SKM-1 (cell line): ENCODE data around the gene TPO.

Experiments
- DNase-seq: peaks from one replicate; lab custom pipeline; 2025; ENCODE audit not compliant: unreplicated experiment; lab: John Stamatoyannopoulos, UW

TPO gene

GRCh38 chr2:1446301-1446700 is 33.0 kb downstream of the TPO start:
- DNase-seq: no peak

DNA sequence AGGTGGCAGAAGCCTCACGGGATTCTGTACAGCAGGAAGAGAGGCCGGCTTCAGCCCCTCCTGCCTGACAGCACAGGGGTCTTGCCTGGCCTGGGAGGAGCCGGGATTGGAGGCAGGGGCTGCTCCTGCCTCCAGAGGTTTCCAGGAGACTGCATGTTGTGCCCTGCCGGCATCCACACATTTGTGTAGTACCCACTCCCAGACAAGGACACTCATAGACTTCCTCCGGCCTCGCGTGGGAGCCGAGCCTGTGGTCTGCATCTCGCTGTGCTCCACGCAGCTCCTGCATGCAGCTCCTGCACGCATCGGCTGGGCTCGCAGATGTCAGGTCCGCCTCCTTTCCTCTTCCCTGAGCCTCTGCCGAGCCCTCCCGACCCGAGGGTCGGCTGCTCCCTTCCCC is 34.7 kb downstream of the TPO start:
- DNase-seq: no peak

GRCh38 chr2:1450915-1451314 is 37.7 kb downstream of the TPO start:
- no peak for DNase-seq

- no peak for DNase-seq
Observed at GRCh38 chr2:1451422-1451821, 38.2 kb downstream of the TPO start.

- no peak for DNase-seq
Observed at GRCh38 chr2:1453561-1453960, 40.3 kb downstream of the TPO start.

GRCh38 chr2:1454346-1454745 is 41.1 kb downstream of the TPO start:
- no peak for DNase-seq

- DNase-seq: no peak
Observed at GRCh38 chr2:1455466-1455865, 42.2 kb downstream of the TPO start.

DNA sequence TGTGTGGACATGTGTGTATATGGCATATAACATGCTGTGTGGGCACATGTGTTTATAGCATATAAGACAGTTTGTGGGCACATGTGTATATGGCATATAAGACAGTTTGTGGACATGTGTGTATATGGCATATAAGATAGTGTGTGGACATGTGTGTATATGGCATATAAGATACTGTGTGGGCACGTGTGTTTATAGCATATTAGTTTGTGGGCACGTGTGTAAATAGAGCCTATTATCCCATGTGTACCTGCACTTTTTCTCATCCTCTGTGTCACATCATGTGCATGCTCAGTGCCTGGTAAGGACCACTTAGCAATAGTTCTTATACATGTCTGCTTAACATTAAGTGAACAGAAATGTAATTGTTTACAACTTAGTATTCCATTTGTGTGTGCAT is 45.2 kb downstream of the TPO start:
- DNase-seq: no peak

- DNase-seq: no peak
Observed at GRCh38 chr2:1459727-1460126, 46.5 kb downstream of the TPO start.

DNA sequence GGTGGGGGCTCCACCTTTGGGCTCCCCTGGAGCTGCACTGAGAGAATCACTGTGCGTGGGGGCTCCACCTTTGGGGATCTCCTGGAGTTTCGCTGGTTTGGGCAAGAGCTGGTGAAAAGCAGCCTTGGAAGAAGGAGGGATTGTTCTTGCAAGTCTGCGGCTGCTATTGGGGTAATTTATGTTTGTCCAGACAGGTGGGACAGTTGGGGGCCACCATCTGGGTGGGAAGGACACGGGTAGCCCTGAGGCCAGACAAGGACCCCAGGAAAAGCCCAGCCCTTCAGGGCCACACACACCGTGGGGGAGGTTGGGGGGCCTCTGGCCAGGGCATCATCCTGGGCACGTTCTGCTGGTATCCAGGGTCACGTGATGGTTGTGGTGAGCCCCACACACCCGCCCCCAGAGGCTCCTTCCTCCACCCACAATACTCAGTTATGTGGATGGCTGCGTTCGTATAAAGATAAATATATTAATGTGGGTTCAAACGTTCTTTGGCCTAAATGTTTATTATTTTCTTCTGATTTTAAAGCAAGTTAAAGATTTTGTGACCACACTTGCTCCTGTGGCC is 47.7 kb downstream of the TPO start:
- DNase-seq: no peak

DNA sequence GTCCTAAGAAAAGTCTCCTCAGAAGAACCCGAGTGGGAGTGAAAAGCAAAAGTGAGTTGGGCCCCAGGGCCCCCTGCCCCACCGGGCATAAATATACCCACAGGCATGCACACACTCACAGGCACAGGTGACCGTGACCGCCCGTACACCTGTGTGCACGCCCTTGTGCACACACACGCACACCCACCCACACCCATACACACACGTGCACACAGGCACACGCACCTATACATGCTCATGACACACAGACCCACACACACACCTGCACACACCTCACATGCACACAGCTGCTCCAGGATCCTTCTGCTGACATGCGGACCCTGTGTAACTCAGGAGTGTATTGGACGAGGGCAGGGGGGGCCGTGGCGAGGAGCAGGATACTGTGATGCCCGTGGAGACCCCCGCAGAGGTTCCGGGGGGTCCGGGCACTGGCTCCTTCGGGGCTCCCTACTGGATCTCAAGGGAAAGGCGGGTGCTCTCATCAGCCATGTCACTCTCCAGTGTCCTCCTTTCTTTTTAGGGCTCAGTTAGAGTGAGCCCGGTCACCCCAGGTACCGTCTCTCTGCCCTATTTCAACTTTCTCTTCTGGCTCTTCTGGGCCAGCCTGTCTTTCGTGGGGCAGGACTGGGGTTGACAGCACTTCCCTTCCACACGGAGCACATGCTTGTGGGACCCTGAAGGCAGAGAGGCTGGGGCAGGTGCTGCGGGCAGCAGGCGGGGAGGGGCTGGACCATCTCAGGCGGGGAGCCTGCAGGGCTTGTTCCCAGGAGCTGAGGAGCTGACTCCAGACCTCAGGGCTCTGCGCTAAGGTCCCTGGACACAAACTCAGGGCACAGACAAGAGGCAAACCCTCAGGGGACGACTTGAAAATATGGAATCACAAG is 48.5 kb downstream of the TPO start:
- DNase-seq: no peak

GRCh38 chr2:1462994-1463393 is 49.7 kb downstream of the TPO start:
- DNase-seq: no peak

DNA sequence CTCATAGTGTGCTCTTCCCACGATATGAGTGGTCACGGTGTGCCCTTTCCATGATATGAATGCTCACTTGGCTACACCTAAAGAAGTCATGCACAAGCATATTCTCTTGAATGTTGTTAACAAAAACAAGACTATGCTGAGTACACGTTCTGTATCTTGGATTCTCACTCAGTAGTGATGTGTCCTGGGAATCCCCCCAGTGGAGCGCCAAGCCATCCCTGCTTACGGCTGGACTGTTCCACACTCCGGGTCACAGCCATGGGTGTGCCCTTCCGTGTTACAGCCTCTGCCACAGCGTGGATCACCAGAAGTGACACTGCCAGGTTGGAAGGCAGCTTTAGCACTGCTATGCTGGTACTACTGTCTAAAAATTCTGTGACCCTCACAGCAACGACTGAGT is 59.1 kb downstream of the TPO start:
- no peak for DNase-seq

DNA sequence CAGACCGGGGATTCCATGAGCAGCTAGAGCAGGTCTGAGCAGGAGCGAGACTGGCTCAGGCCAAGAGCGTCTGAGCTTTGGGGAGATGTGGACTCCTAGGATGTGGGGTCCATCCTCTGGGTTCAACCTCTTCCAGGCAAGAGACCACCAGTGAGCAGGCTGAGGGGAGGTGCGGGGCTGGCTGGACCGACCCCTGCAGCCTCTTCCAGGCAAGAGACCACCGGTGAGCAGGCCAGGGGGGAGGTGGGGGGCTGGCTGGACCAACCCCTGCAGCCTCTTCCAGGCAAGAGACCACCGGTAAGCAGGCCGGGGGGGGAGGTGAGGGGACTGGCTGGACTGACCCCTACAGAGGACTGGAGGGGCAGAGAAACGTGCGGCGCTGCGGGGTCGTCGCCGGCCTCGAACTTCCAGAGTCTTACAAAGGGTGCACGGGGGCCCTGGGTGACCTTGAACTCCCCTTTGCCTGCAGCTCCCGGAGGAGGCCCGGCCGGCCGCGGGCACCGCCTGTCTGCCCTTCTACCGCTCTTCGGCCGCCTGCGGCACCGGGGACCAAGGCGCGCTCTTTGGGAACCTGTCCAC is 63.4 kb downstream of the TPO start:
- no peak for DNase-seq

- no peak for DNase-seq
Observed at GRCh38 chr2:1477196-1478040, 64.2 kb downstream of the TPO start.

DNA sequence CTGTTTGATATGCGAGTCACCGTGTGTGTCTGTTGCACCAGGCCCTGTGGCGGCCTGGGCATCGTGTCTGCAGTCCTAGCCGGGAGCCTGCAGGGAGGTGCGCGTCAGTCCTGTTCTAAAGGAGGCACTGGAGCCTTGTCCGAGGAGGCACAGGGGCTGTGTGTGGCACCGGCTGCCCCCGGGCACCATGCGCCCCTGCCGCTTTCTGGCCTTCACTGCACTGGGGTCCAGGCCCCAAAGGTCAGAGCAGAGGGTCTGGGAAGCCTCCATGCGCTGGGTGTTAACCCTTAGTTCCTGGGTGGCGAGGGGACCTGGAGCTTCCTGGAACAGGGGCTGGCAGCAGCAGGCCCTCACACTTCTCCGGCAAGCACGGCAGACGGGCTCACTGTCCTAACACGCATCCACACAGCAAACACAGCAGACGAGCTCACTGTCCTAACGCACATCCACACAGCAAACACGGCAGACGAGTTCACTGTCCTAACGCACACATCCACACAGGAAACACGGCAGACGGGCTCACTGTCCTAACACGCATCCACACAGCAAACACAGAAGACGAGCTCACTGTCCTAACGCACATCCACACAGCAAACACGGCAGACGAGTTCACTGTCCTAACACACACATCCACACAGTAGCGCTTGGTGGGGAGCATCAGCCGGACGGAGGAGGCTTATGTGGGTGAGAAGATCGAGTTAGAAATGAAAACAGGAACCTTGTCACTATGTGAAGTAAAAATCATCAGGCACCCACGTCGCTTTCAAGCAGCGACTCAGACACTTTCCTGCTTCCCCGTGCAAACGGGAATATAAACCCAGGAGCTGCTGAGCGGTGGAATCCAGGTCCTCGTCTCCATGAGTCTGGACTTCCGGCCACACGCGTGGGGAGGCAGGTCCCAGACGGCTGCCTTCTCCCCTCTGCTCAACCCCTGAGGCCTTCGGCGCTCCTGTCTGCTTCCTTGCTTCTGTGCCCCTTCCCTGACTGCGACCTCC is 65.3 kb downstream of the TPO start:
- no peak for DNase-seq

DNA sequence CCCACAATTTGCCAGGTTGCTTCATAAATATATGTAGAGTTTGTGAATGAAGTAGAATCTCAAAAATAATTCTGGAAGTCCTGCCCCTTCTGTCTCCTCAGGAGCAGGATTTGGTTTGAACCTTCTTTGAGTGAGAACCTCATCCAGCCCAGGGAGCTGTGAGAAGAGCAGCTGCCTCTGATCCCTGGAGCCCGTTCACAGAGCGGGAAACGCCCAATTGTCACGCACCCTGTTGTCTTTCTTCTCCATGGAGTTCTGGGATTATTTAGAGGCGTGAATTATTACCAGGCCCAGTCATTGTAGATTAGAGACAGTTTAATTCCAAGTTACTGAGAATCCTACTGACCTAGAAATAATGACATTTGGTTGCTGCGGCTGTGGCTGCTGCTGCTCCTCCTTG is 66.1 kb downstream of the TPO start:
- no peak for DNase-seq

DNA sequence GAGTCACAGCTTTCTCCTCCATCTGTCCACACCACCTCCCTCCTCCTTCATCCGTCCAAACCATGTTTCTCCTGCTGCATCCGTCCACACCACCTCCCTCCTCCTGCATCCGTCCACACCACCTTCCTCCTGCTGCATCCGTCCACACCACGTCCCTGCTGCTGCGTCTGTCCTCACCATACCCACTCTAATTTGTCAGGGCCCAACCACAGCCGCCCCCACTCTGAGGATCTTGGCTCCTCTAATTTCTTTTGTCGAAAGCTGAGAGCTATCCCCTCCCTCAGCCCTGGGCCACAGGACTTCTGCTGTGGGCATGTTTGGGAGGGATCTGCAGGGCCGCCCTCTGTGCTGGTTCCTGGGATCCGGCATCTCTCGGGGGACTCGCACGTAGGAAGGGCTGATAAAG is 67.4 kb downstream of the TPO start:
- no peak for DNase-seq

DNA sequence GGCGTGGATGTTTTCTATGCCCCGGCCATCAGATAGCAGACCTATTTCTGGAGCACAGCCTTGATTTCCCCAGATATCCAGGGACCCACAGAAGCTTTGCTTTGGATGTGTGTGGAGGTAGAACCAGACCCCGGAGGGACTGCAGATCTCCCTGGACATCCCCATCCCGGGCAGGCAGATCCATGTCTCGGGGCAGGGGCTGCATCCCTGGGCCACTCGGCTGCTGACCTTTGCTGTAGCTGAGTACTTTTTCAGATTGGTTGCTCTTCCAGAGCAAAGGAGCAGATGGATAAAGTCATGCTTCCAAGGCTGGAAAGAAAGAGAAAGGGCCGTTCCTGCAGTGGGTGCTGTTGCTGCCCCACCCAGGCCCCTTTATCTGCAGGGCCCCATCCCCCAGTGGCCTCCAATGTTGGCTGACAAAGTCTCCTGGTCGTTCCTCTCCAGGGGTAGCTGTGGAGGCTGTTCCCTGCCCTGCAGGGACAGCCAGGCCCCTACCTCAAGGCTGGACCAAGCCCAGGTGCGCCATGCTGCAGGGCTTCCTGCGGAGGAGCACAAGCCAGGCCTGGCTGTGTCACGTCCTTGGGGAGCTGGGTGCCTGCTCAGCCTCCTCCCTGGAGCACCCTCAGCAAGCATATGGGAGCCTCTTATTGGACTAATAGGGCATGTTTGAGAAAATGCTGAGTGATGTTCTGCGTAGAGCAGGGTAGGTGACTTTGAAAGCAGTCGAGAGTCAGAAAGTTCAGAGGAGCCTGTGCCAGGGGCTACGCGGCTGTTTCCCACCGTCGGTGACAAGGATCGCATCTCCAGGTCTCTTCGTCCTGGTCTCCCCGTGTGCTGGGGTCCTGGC is 68.4 kb downstream of the TPO start:
- no peak for DNase-seq
